ENCODE results near the gene HDAC11. TPM values are rescaled to one million over a fixed set of nuclear protein-coding genes. Genes with fewer than 3 reads are reported as not detected.

The HDAC11 gene
- polyA plus RNA-seq, 1 donor (not counting 4 experiments of a cell fraction or from before 2014, with no cell fraction given): 12.6 TPM

- no peak for FAIRE-seq
These were observed 62.0 kb downstream of the HDAC11 start for GRCh38 chr3:13542142-13542541.

GRCh38 chr3:13543253-13543652 is 63.1 kb downstream of the HDAC11 start:
- Histone ChIP-seq H2AFZ (ENCODE audit: control insufficient read depth, low read length) (no peak overlapping the region), H3K36me3 (ENCODE audit: control insufficient read depth in 2 of 2, extremely low read depth in 1 of 2, insufficient read depth in 2 of 2, low read length in 2 of 2) (no peaks in the 10 kb centered on the region), H4K20me1 (ENCODE audit: control insufficient read depth, extremely low read depth, insufficient read depth, low read length) (no peaks in the 10 kb centered on the region), H3K27ac (ENCODE audit: control insufficient read depth, insufficient read depth, low read length) (no peak overlapping the region), H3K79me2 (ENCODE audit: control insufficient read depth, insufficient read depth, low read length) (no peaks in the 10 kb centered on the region), H3K9ac (ENCODE audit: control insufficient read depth, extremely low read depth, insufficient read depth, low read length) (no peak overlapping the region), H3K4me2 (ENCODE audit: control insufficient read depth, extremely low read depth, insufficient read depth, low read depth, low read length) (no peak overlapping the region), H3K27me3 (ENCODE audit: control insufficient read depth, extremely low read depth, insufficient read depth, low read length) (no peaks in the 10 kb centered on the region), H3K9me1 (ENCODE audit: control insufficient read depth, extremely low read depth, insufficient read depth, low read length) (peaks cover 1% of the 10 kb centered on the region), H3K4me3 (ENCODE audit: control insufficient read depth in 2 of 3, extremely low read depth in 1 of 3, insufficient read depth in 2 of 3, low read depth in 1 of 3, low read length in 3 of 3) (no peak overlapping the region), H3K9me3 (ENCODE audit: control insufficient read depth, low read depth, low read length) (no peaks in the 10 kb centered on the region), H3K4me1 (ENCODE audit: control insufficient read depth, extremely low read depth, insufficient read depth, low read length) (peaks cover 34% of the 10 kb centered on the region)
- dilution Hi-C loops (cut with MboI; ENCODE audit: extremely low pct_ligation_motif_present, low sequenced_read_pairs): no loop called here
- no peak for FAIRE-seq
- no peak for DNase-seq (ENCODE audit: low read depth, low spot score)
- no peak for TF ChIP-seq CTCF (optimal IDR thresholded peaks at IDR 0.05 in 1 of 3, IDR thresholded peaks at IDR 0.05 in 1 of 3, conservative IDR thresholded peaks at IDR 0.05 in 1 of 3; ENCODE audit: extremely low read depth in 1 of 3, insufficient read depth in 2 of 3, low read length in 3 of 3)
- no peak for TF ChIP-seq EZH2 (IDR thresholded peaks at IDR 0.05; ENCODE audit: low read length)

More at GRCh38 chr3:13542142-13542541, 62.0 kb downstream of the HDAC11 start:
- H3K4me1 ChIP-seq (ENCODE audit: control insufficient read depth, extremely low read depth, insufficient read depth, low read length): peaks cover 38% of the 10 kb centered on the region
- H3K36me3 ChIP-seq (ENCODE audit: control insufficient read depth in 2 of 2, extremely low read depth in 1 of 2, insufficient read depth in 2 of 2, low read length in 2 of 2): no peaks in the 10 kb centered on the region
- no peaks in the 10 kb centered on the region for H4K20me1 ChIP-seq (ENCODE audit: control insufficient read depth, extremely low read depth, insufficient read depth, low read length)
- H3K27me3 ChIP-seq (ENCODE audit: control insufficient read depth, extremely low read depth, insufficient read depth, low read length): no peaks in the 10 kb centered on the region
- no peak overlapping the region for H3K4me2 ChIP-seq (ENCODE audit: control insufficient read depth, extremely low read depth, insufficient read depth, low read depth, low read length)
- H2AFZ ChIP-seq (ENCODE audit: control insufficient read depth, low read length): no peak overlapping the region
- no peaks in the 10 kb centered on the region for H3K79me2 ChIP-seq (ENCODE audit: control insufficient read depth, insufficient read depth, low read length)
- dilution Hi-C loops (cut with MboI; ENCODE audit: extremely low pct_ligation_motif_present, low sequenced_read_pairs): no loop called here
- H3K9me3 ChIP-seq (ENCODE audit: control insufficient read depth, low read depth, low read length): no peaks in the 10 kb centered on the region
- H3K9me1 ChIP-seq (ENCODE audit: control insufficient read depth, extremely low read depth, insufficient read depth, low read length): no peaks in the 10 kb centered on the region
- TF ChIP-seq EZH2 (IDR thresholded peaks at IDR 0.05; ENCODE audit: low read length) (no peak), CTCF (optimal IDR thresholded peaks at IDR 0.05 in 1 of 3, IDR thresholded peaks at IDR 0.05 in 1 of 3, conservative IDR thresholded peaks at IDR 0.05 in 1 of 3; ENCODE audit: extremely low read depth in 1 of 3, insufficient read depth in 2 of 3, low read length in 3 of 3) (no peak)
- H3K27ac ChIP-seq (ENCODE audit: control insufficient read depth, insufficient read depth, low read length): no peak overlapping the region
- H3K9ac ChIP-seq (ENCODE audit: control insufficient read depth, extremely low read depth, insufficient read depth, low read length): no peak overlapping the region
- H3K4me3 ChIP-seq (ENCODE audit: control insufficient read depth in 2 of 3, extremely low read depth in 1 of 3, insufficient read depth in 2 of 3, low read depth in 1 of 3, low read length in 3 of 3): no peak overlapping the region
- DNase-seq (ENCODE audit: low read depth, low spot score): no peak
